T-helper 1 cell treated with Interleukin-12 subunit alpha and Interleukin-12 subunit beta and Interleukin-4 antibody, amounts not matched to agents 30 ng/mL and 1 ng/mL, for 36 hours (primary cell): Measurements from ENCODE around the gene CENPQ. TPM values are rescaled to one million over a fixed set of nuclear protein-coding genes. Genes with fewer than 3 reads are reported as not detected.

Source experiments
- intact Hi-C: fragments of 100-400 bp; cut with micrococcal nuclease; formaldehyde crosslinking; loops from one replicate; pipeline ENCODE4 v1.15.1; 2024
- total RNA-seq: library from RNA; stranded (reverse); gene quantifications from 2 replicates; pipeline ENCODE4 v1.2.3, GENCODE V29; 2022

Gene CENPQ
- total RNA-seq, 1 donor from 2014 or later = 13.7 TPM

DNA sequence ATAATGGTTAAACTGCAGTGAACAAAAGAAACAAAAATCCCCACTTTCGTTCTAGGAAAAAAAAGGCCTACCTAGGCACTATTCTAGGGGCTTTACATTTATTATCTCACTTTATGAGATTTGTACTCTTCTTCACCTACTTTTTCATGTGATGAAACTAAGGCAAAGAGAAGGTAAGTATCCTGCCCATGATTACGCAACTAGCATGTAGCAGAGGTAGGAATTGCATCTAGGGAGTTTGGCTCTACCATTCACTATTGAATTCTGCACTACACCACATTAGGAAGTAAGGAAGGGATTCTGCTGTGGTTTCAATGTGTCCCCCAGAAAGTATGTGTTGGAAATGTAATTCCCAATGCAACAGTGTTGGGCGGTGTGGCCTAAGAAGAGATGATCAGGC is 75.9 kb downstream of the CENPQ start:
- intact Hi-C loops = no loop called here

DNA sequence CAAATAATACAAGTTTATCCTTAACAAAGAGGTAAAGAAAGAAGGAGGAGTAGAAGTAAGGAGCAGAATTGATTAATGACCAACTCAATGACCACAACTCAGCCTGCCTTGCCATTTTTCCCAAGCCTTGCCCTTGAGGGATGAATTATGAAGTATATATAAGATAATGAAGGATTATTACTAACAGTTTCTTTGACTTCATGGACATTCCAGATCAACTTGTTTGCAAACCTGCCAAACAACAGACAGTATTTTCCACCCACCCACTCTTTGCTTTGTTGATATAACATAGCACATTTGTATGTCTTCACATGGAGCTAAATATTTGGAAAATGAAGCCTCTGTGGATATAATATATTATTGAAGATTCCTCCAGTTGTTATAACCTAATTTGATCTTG is 77.4 kb downstream of the CENPQ start:
- intact Hi-C loops = no loop called here

DNA sequence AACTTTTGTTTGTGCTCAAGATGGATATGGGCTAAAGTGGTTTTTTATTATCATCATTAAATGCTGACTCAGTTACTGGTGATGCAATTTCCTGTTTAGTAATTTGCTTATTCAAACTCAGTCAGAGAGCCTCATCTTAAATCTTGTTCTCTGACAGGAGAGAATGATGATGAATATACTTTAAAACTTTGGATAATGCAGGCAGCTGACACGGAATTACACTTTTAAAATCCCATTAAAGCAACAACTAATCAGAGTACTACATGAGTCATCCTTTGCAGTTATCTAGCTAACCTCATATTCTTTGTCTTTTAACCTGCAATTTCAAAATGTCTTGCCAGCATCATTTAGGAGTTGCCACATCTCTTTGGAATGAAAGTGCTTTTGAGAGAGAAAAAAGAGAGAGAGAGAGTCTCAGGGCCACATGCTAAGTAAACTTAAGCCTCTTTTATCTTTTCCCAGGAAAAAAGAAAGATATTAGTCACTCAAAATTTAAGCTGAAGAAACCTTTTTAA is 78.1 kb downstream of the CENPQ start:
- intact Hi-C loops = no loop called here

DNA sequence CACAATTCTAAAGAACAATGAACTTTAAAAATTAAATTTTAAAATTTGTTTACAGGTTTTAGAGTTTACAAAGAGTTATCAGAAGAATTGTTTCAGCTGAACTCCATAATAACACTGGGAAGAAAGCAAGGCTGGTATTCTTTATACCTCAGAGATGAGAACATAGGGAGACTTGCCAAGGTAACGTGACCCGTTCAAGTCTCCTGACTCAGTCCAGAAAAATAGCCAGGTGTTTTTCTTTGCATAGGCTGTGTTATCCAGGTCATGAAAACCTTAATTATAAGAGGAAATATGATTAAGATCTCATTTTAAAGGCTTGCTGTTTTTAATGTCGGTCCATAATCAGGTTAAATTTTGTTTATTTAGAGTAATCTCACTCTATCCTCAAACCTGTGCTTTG is 78.8 kb downstream of the CENPQ start:
- intact Hi-C loops = no loop called here

Other genes with a start within 250 kb of the CENPQ start
- 14.0 and 15.0 TPM in 2 replicates for gene MMUT, start 117 bp upstream of the CENPQ start, total RNA-seq
- not detected in 2 replicates for gene GLYATL3, start 36.6 kb downstream of the CENPQ start, total RNA-seq
- not detected in 2 replicates for gene C6orf141, start 87.3 kb downstream of the CENPQ start, total RNA-seq
- not detected in 2 replicates for gene RHAG, start 173.5 kb downstream of the CENPQ start, total RNA-seq